ENCODE data around the gene ST6GALNAC4. TPM values are rescaled to one million over a fixed set of nuclear protein-coding genes. Genes with fewer than 3 reads are reported as not detected.

The ST6GALNAC4 gene
- total and polyA plus RNA-seq, 9 of the 15 experiments (the other 6 are each of a cell fraction or from before 2014, with no cell fraction given): 2.6 to 43.1 (median 15.4) TPM

DNA sequence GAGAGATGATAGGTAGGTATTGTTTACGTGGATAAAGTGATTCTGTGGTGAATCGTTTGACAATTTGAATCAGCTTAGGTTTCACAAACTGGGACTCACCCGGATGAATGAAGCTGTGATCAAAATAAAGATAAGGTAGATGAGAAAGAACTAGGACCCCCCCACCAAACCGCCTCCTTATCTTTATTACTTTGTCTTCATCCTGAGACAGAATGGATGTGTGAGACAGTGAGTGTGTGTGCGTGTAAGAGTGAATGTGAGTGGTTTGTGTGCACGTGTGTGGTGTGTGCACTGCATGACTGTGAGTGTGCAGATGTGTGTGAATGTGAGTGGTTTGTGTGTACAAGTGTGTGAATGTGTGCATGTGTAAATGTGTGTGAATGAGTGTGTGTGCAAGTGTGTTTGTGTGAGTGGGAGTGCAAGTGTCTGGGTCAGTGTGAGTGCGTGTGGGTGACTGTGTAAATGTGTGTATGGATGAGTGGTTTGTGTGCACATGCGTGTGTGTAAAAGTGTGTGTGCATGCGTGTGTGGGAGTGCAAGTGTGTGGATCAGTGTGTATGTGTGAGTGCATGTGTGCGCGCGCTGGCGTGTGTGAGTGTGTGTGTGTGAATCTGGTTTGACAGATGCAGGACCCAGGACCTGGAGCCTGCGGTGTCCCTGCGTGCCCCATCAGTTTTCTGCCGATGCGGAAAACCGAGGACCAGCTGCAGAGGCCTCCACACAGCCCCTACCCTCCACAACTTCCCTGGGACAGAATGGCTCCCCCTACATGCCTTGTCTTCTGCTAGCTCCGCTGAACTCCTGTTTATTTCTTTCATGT is 51.0 kb downstream of the ST6GALNAC4 start (continued):
- no peak for TF ChIP-seq MEIS2 (IDR thresholded peaks at IDR 0.05; ENCODE audit: partially characterized antibody)
- TF ChIP-seq ARHGAP35 (IDR thresholded peaks at IDR 0.05; ENCODE audit: partially characterized antibody): peak; percentile 59
- TF ChIP-seq GATAD2A (IDR thresholded peaks at IDR 0.05): peak; percentile 81
- TF ChIP-seq ZNF347 (CRISPR knock-in tag; IDR thresholded peaks at IDR 0.05; ENCODE audit: low read depth): no peak
- TF ChIP-seq, protein P1, sequence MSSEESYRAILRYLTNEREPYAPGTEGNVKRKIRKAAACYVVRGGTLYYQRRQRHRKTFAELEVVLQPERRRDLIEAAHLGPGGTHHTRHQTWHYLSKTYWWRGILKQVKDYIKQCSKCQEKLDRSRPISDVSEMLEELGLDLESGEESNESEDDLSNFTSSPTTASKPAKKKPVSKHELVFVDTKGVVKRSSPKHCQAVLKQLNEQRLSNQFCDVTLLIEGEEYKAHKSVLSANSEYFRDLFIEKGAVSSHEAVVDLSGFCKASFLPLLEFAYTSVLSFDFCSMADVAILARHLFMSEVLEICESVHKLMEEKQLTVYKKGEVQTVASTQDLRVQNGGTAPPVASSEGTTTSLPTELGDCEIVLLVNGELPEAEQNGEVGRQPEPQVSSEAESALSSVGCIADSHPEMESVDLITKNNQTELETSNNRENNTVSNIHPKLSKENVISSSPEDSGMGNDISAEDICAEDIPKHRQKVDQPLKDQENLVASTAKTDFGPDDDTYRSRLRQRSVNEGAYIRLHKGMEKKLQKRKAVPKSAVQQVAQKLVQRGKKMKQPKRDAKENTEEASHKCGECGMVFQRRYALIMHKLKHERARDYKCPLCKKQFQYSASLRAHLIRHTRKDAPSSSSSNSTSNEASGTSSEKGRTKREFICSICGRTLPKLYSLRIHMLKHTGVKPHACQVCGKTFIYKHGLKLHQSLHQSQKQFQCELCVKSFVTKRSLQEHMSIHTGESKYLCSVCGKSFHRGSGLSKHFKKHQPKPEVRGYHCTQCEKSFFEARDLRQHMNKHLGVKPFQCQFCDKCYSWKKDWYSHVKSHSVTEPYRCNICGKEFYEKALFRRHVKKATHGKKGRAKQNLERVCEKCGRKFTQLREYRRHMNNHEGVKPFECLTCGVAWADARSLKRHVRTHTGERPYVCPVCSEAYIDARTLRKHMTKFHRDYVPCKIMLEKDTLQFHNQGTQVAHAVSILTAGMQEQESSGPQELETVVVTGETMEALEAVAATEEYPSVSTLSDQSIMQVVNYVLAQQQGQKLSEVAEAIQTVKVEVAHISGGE (CRISPR knock-in tag; IDR thresholded peaks at IDR 0.05): 0 out of 6 replicates have a peak, but pooled peaks of 1 of the 3 experiments have one; percentile 33
- TF ChIP-seq, protein P2, sequence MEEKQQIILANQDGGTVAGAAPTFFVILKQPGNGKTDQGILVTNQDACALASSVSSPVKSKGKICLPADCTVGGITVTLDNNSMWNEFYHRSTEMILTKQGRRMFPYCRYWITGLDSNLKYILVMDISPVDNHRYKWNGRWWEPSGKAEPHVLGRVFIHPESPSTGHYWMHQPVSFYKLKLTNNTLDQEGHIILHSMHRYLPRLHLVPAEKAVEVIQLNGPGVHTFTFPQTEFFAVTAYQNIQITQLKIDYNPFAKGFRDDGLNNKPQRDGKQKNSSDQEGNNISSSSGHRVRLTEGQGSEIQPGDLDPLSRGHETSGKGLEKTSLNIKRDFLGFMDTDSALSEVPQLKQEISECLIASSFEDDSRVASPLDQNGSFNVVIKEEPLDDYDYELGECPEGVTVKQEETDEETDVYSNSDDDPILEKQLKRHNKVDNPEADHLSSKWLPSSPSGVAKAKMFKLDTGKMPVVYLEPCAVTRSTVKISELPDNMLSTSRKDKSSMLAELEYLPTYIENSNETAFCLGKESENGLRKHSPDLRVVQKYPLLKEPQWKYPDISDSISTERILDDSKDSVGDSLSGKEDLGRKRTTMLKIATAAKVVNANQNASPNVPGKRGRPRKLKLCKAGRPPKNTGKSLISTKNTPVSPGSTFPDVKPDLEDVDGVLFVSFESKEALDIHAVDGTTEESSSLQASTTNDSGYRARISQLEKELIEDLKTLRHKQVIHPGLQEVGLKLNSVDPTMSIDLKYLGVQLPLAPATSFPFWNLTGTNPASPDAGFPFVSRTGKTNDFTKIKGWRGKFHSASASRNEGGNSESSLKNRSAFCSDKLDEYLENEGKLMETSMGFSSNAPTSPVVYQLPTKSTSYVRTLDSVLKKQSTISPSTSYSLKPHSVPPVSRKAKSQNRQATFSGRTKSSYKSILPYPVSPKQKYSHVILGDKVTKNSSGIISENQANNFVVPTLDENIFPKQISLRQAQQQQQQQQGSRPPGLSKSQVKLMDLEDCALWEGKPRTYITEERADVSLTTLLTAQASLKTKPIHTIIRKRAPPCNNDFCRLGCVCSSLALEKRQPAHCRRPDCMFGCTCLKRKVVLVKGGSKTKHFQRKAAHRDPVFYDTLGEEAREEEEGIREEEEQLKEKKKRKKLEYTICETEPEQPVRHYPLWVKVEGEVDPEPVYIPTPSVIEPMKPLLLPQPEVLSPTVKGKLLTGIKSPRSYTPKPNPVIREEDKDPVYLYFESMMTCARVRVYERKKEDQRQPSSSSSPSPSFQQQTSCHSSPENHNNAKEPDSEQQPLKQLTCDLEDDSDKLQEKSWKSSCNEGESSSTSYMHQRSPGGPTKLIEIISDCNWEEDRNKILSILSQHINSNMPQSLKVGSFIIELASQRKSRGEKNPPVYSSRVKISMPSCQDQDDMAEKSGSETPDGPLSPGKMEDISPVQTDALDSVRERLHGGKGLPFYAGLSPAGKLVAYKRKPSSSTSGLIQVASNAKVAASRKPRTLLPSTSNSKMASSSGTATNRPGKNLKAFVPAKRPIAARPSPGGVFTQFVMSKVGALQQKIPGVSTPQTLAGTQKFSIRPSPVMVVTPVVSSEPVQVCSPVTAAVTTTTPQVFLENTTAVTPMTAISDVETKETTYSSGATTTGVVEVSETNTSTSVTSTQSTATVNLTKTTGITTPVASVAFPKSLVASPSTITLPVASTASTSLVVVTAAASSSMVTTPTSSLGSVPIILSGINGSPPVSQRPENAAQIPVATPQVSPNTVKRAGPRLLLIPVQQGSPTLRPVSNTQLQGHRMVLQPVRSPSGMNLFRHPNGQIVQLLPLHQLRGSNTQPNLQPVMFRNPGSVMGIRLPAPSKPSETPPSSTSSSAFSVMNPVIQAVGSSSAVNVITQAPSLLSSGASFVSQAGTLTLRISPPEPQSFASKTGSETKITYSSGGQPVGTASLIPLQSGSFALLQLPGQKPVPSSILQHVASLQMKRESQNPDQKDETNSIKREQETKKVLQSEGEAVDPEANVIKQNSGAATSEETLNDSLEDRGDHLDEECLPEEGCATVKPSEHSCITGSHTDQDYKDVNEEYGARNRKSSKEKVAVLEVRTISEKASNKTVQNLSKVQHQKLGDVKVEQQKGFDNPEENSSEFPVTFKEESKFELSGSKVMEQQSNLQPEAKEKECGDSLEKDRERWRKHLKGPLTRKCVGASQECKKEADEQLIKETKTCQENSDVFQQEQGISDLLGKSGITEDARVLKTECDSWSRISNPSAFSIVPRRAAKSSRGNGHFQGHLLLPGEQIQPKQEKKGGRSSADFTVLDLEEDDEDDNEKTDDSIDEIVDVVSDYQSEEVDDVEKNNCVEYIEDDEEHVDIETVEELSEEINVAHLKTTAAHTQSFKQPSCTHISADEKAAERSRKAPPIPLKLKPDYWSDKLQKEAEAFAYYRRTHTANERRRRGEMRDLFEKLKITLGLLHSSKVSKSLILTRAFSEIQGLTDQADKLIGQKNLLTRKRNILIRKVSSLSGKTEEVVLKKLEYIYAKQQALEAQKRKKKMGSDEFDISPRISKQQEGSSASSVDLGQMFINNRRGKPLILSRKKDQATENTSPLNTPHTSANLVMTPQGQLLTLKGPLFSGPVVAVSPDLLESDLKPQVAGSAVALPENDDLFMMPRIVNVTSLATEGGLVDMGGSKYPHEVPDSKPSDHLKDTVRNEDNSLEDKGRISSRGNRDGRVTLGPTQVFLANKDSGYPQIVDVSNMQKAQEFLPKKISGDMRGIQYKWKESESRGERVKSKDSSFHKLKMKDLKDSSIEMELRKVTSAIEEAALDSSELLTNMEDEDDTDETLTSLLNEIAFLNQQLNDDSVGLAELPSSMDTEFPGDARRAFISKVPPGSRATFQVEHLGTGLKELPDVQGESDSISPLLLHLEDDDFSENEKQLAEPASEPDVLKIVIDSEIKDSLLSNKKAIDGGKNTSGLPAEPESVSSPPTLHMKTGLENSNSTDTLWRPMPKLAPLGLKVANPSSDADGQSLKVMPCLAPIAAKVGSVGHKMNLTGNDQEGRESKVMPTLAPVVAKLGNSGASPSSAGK (IDR thresholded peaks at IDR 0.05): no peak
- no peak for TF ChIP-seq ZNF561 (CRISPR knock-in tag; conservative IDR thresholded peaks at IDR 0.05)
- peak; percentile 38; the same call in 1 of the 2 replicates for TF ChIP-seq BHLHE40 (IDR thresholded peaks at IDR 0.05; ENCODE audit: low read length)
- no peak for TF ChIP-seq PURB (CRISPR knock-in tag; IDR thresholded peaks at IDR 0.05; ENCODE audit: low read depth)
- TF ChIP-seq PTRF (tag; IDR thresholded peaks at IDR 0.05): no peak
- no peak for TF ChIP-seq KAT8 (IDR thresholded peaks at IDR 0.05; ENCODE audit: low read depth)
- no peak for TF ChIP-seq FOXA1 (IDR thresholded peaks at IDR 0.05; ENCODE audit: borderline replicate concordance)
- TF ChIP-seq ZNF717 (CRISPR knock-in tag; IDR thresholded peaks at IDR 0.05): no peak
